ENCODE measurements around the gene ZNF22.

DNA sequence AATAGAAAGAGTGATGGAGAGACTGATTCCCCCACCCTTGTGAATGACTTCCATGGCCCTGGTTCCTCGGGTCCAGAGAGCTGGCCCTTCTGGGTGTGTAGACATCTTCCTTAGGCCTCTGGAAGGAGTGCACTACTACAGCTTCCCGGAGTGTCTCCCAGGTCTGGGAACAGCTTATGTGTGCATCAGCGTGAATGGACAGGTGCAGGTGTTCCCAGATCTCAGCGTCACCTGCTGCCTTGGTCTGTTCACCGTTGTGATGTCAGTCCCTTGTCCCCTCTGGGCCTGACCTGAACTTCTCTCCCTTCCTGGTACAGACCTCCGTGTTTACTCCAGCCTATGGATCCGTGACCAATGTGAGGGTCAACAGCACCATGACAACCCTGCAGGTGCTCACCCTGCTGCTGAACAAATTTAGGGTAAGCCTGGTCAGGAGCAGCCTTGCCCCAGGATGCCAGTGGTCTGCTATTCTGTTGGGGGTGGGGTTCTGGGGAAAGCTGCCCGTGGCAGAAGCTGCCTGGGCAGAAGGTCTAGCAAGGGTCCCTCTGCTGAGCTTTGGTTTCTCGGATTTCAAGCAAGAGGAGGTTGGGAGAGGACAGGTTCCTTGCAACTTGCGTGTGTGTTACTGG, 11.7 kb upstream of the ZNF22 start:
- TF ChIP-seq CTCF (conservative IDR thresholded peaks at IDR 0.05; ENCODE audit: low read depth, low read length) (no peak), EZH2 (IDR thresholded peaks at IDR 0.05; ENCODE audit: borderline replicate concordance, low read depth, low read length, poor library complexity, severe bottlenecking) (no peak)

Data from A673 (cell line).